ENCODE results near the gene GALNT18.

The GALNT18 gene

GRCh38 chr11:11493698-11494097, 128.1 kb downstream of the GALNT18 start:
- no peak for DNase-seq

GRCh38 chr11:11491589-11491988, 130.2 kb downstream of the GALNT18 start:
- DNase-seq = no peak

GRCh38 chr11:11491014-11491413, 130.8 kb downstream of the GALNT18 start:
- no peak for DNase-seq

DNA sequence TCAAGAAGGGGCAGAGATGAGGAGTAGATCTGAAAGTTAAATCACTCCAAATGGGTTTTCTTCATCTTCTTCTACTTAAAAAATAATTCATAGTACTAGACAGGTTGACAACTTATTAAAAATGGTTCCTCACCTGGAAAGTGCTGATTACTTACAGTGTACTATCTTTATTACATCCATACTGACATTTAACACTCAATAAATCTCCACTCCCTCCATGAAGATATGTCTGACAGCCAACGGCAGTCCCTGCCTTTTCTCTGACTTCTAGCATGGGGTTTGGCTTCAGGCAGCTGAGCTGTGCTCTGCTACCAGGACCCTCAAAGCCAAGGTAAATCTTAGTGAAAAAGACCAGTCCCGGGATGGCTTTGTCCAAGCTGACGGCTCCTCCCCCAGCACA, 135.4 kb downstream of the GALNT18 start:
- DNase-seq = no peak

GRCh38 chr11:11486002-11486401, 135.8 kb downstream of the GALNT18 start:
- DNase-seq = no peak

- DNase-seq = no peak
These were observed 138.2 kb downstream of the GALNT18 start for GRCh38 chr11:11483627-11484026.

DNA sequence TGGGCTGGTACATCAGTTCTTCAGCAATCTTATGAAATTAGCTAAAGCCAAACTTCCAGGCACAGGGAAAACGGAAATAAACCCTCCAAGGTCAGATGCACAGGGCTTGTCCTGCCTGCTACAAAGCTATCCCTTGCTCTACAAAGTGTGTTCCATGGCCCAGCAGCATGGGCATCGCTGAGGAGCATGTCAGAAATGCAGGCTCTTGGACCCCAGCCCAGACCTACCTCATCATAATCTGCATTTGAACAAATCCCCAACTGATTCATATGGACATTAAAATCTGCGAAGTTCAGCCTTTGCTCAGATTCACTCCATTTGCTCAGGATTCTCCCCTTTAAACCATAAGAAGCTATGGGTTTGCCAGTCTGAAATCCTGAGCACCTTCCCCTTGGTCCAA, 139.1 kb downstream of the GALNT18 start:
- DNase-seq = no peak

DNA sequence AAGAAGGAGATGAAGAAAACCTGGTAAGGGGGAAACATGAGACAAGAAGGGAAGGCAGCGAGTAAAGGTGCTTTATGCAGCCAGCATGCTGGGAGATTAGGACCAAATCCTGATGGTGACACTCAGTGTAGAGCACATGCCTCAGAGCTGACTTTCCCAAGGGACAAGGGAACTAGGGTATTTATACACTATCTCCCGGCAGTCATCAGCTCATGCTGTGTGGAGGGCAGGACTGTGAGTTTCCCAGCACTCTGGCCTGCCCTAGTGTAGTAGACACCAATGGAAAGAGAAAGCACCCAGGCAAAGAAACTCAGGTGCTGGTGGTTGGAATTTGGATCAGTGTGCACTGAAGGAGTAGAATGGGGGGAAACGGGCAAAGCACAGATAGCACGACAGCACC, 140.4 kb downstream of the GALNT18 start:
- DNase-seq = no peak

GRCh38 chr11:11480971-11481370, 140.8 kb downstream of the GALNT18 start:
- no peak for DNase-seq

- DNase-seq = no peak
These were observed 143.1 kb downstream of the GALNT18 start for GRCh38 chr11:11478687-11479086.

DNA sequence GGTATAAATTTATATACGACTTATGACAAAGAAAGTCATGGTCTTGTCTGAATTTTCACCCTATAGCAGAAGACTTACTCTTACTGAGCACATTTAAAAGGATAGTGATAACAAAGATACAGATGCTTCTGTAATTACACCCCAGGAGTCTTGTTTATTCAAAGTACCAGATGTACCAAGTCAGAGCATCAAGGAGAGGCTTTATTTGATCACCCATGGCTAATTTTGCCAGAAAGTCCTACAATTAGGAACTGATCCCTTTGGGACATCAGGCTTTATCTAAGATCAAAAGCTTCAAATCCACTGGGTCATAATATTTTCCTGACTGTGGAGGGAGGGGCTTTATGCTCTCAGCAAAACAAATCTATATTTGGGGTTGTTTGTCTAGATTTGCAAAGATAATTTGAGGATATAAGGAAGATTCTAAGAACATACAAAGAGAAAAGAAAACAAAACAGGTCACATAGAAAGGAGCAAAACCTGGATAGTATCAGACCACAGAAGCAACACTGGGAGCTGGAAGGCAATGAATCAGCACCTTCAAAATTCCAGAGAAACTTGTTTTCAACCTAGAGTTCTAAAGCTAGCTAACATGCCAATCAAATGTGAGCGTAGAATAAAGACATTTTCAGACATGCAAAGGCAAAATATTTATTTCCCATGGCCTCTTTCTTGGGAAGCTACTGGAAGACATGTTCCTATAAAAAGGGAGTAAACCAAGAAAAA, 143.9 kb downstream of the GALNT18 start:
- no peak for DNase-seq

DNA sequence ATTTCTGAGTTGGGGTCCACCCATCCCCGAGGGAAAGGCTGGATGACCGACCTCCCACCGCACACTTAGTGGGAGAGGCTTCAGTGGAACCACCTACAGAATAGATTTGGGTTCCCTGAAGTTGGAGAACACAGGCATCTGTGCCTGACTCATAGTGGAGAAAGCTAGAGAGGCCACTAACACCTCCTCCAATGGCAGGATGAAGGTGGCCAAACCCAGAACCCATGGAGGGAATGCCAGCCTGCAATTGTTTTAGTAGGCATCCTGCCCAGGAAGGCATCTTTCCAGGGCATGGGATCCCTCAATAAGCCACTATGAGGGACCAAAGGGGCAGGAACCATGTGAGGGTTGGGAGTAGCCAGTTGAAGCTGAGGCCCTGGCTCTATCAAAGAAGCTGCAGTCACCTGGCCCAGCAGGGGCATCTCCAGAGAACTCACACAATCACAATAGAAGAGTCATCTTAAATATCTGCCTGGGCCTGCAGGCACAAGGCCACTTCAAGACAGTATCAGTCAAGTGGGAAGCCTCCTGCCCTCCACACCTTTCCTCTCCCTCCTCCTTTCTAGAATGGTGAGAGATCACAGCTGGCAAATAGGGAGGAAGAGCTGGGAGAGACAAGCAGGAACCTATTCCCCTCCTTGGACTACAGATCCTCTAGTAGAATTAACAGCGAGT, 144.7 kb downstream of the GALNT18 start:
- no peak for DNase-seq

- no peak for DNase-seq
These were observed 145.3 kb downstream of the GALNT18 start for GRCh38 chr11:11476499-11476898.

DNA sequence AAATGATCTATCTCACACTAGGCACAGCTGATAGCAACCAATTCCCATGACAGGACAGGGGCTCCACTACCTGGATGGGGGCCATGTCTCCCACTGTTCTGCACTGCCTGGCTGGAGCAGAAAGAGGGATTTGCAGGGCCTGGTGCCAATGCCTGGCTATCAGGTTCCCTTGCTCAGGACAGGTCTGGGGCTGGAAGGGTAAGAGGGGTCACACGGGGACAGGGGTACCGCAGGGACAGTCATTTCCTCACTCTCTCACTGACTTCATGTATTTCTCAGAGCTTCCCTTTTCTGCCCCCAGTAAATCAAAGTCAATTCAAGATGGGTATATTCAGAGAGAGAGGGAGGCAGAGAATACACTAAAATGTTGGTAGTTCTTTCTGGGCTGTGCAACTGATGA, 149.7 kb downstream of the GALNT18 start:
- DNase-seq = no peak

GRCh38 chr11:11471201-11471600, 150.6 kb downstream of the GALNT18 start:
- no peak for DNase-seq

DNA sequence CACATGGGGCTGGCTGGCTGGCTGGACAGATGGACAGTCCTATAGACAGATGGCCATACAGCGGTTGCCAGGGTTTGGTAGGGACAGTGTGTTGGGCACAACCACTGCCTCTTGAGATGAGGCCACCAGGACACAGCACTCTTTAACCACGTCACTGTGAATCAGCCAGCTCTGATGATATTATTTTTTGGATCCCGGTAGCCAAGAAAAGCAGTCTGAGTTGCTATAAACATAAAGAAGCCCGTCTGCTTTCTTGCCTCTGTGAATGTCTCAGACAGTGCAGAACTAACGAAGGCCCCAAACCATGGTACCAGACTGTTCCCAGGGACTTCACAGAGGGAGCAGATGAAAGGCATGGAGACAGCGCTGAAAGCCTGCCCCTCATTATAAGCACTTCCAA, 152.9 kb downstream of the GALNT18 start:
- DNase-seq = no peak

DNA sequence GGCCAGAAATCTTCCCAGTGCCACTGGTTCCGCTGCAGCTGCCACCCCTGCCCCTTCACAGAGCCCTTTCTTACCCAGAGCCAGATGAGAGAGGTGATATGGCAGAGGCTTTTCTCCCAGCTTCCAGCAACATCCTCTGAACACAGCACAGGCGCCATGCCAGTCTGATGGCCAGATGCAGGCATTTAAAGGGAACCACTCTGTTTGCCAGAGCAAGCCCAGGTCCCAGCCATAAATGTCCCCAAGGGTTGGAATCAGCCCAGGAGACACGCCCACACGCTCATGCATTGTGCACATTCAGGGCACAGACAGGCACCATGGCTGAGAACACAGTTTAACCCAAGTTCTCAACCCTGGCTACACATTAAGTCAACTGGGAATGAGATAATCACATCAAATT, 154.5 kb downstream of the GALNT18 start:
- no peak for DNase-seq

DNA sequence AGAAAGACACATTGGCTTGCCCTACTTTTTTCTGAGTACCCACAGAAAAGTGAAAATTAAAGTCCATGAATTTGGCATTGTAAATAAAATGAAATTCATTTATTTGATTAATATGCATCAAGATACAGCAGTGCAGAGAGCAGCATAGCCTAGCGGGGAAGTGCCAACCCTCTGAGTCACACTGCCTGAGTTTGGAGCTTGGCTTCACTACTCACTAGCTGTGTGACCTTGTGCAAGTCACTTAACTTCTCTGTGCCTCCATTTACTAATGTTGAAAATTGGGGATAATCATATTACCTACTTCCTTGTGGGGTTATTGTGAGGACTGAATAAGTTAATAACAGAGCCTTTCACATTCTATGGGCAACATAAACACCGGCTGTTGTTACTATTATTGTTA, 157.2 kb downstream of the GALNT18 start:
- DNase-seq = no peak

DNA sequence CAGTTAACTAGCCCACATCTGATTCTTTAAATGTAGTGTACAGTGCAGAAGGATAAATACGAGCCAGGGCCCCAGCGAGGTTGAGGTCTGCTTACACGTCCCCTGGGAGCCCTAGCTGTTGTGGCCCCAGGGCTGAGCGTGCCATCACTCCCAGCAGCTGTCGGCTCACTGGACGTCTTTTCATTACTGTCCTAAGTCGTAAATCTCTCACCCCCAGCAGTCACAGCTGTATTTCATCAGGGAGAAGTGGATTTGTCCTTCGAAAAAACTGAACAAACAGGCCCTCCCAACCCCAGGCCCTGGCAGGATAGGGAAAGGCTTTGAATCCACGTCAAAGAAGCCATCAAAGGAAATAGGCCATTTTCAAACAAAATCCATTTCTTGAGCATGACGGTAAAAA, 158.4 kb downstream of the GALNT18 start:
- DNase-seq = no peak

GRCh38 chr11:11461473-11461872, 160.3 kb downstream of the GALNT18 start:
- DNase-seq = no peak

DNA sequence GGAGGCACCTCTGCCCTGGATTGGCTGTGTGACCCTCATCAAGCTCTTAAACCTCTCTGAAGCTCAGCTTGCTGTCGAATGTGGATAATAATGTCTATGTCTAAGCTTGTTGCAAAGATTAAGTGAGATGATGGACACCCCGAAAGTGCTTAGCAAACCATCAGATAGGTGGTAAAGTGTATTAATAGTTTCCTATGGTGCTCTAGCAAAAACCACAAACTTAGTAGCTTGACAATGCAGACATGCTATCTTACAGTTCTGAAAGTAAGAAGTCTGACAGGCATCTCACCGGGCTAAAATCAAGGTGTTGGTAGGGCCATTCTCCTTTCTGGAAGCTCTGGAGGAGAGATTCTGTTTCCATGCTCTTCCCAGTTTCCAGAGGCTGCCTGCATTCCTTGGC, 162.2 kb downstream of the GALNT18 start:
- no peak for DNase-seq

DNA sequence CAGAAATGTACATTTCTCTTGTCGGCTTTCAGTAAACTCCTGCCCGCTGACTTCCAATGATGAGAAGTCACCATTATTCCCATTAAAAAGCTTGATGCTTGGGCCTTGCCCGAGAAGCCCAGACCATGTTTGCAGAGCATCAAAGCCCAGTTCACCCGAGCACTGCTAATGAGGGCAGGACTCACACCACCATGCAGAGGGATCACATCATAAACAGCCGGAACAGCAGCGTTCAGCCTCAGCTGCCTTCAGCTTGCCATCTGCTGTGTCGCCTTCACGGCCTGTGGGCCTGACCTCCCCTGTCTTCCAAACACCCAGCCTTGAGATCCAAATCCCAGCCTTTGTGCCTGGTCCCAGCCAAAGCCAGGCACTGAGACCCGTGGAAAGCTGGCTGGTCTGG, 163.3 kb downstream of the GALNT18 start:
- DNase-seq = no peak

DNA sequence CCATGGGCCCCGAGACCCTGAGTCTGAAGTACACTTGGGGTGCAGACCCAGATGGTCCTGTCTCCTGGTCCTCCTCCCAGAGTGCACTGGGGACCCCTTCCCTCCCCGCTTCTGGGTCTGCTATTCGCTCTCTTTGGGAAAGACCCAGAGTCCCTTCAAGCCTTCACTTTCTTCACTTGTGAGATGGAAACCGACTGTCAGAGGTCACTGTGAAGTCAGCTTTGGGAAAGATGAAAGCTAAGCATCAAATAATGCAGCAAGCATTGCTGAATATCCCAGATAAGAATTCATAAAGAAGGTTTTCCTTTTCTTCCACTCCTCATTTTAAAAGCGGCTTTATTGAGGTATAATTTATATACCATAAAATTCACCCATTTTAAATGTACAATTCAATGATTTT, 163.8 kb downstream of the GALNT18 start:
- no peak for DNase-seq

GRCh38 chr11:11456866-11457265, 164.9 kb downstream of the GALNT18 start:
- no peak for DNase-seq

DNA sequence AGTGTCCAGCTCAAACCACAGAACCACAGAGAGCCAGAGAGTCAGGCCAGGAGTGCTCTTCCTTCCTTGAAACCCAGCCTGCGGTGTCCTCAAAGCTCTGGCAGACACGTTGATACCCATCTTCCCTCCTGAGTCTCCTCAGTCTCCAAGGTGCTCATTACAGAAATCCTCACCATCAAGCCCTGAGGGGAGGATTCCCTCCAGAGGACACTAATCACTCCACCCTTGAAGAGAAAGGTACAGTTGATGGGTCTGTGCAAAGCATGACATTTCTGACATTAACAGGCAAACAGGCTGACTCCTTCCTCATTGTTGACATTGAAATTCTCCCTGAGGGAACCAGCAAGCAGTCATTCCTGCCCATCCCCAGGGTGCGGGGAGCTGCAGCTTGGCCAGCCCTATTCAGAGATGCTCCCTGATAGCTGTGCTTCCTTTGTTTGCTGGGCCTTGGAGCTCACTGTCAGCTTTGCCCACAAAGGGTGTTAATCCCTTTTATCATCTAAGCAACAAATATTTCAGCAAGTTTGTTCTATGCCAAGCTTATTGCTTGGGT, 167.1 kb downstream of the GALNT18 start:
- DNase-seq = no peak
